CD4-positive, alpha-beta T cell treated with Interleukin-2 at 100 ng/mL for 4 hours (primary cell): ENCODE measurements around the gene NDE1.
"Not testable (repeated sequence)": the region's sequence is repeated elsewhere in the genome, so short reads cannot be mapped to it uniquely, and the experiment has no call there.

Experiments
- DNase-seq: peaks from one replicate; pipeline ENCODE4 v3.0.0-alpha.2; 2020; ENCODE audit warnings: low spot score

Gene NDE1

DNA sequence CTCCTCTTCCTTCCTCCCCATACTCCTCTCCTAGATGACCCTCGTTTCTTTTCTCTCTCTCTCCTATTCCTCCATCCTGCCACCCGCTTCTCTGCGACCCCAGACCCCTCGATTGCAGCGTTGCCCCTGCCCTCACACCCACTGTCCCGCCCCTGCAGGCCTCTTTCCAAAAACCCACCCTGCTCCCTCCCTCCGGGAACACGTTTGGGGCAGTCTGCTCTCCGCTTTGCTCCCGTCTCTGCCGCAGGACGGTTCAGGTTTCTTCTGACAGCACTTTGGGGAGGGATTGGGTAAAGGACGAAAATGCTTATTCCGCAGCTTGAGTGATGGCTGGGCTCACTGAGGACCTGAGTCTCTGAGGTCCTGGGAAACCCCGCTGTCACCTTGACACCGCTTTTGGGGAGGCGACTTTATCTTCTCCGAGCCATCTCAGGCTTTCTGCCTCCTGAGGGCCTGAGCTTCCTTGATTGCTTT lies 690 bp downstream of the NDE1 start:
- peak; percentile 51 for DNase-seq

GRCh38 chr16:15652293-15653001 lies 2.4 kb downstream of the NDE1 start:
- no peak for DNase-seq

GRCh38 chr16:15653227-15653626 lies 3.2 kb downstream of the NDE1 start:
- no peak for DNase-seq

- DNase-seq: no peak
These were observed 4.5 kb downstream of the NDE1 start for GRCh38 chr16:15654591-15654990.

- DNase-seq: not testable (repeated sequence)
These were observed 5.5 kb downstream of the NDE1 start for GRCh38 chr16:15655561-15655960.

- DNase-seq: no peak
These were observed 8.1 kb downstream of the NDE1 start for GRCh38 chr16:15658149-15658548.

- DNase-seq: no peak
These were observed 8.5 kb downstream of the NDE1 start for GRCh38 chr16:15658556-15658955.

DNA sequence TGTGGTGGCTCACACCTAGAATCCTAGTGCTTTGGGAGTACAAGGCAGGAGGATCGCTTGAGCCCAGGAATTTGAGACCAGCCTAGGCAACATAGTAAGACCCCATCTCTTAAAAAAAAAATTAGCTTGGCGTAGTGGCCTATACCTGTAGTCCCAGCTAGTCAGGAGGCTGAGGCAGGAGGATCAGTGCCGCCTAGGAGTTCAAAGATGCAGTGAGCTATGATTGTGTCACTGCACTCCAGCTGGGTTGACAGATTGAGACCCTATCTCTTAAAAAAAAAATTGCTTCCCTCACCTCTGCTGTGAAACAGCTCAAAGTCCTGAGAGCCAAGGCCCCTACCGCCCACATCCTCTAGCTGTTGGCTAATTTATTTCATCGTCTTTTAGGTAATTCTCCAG lies 10.2 kb downstream of the NDE1 start:
- DNase-seq: no peak

GRCh38 chr16:15665107-15665506 lies 15.1 kb downstream of the NDE1 start:
- DNase-seq: no peak

GRCh38 chr16:15667091-15667742 lies 17.2 kb downstream of the NDE1 start:
- no peak for DNase-seq

GRCh38 chr16:15671530-15672117 lies 21.6 kb downstream of the NDE1 start:
- no peak for DNase-seq

GRCh38 chr16:15672127-15672513 lies 22.1 kb downstream of the NDE1 start:
- not testable (repeated sequence) for DNase-seq

- DNase-seq: peak; percentile 86
These were observed 22.6 kb downstream of the NDE1 start for GRCh38 chr16:15672514-15673167.

GRCh38 chr16:15674571-15674970 lies 24.5 kb downstream of the NDE1 start:
- DNase-seq: no peak

GRCh38 chr16:15676506-15676905 lies 26.5 kb downstream of the NDE1 start:
- no peak for DNase-seq

DNA sequence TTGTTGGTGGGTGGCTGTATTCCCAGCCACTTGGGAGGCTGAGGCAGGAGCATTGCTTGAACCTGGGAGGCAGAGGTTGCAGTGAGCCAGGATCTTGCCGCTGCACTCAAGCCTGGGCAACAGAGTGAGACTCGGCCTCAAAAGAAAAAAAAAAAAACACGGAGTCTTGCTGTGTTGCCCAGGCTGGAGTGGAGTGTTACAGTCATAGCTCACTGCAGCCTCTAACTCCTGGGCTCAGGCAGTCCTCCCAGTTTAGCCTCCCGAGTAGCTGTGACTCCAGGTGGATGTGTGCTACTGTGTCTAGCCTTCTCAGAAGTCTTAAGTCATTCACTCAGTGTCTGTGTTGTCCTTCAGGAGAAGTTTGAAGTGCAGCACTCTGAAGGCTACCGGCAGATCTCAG lies 27.4 kb downstream of the NDE1 start:
- no peak for DNase-seq

GRCh38 chr16:15682105-15682570 lies 32.1 kb downstream of the NDE1 start:
- peak; percentile 64 for DNase-seq

- DNase-seq: no peak
These were observed 36.2 kb downstream of the NDE1 start for GRCh38 chr16:15686287-15686686.

DNA sequence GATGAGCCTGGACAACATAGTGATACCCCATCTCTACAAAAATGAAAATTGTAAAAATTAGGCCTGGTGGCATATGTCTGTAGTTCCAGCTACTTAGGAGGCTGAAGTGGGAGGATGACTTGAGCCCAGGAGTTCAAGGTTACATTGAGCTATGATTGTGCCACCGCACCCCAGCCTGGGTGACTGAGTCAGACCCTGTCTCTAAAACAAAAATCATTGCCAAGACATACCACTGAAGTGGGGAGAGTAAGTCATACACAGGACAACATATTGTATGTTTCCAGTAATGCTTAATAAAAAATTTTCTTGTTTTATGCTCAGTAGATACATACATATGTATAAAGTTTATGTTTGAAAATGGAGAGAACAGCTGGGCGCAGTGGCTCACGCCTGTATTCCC lies 39.2 kb downstream of the NDE1 start:
- DNase-seq: no peak

DNA sequence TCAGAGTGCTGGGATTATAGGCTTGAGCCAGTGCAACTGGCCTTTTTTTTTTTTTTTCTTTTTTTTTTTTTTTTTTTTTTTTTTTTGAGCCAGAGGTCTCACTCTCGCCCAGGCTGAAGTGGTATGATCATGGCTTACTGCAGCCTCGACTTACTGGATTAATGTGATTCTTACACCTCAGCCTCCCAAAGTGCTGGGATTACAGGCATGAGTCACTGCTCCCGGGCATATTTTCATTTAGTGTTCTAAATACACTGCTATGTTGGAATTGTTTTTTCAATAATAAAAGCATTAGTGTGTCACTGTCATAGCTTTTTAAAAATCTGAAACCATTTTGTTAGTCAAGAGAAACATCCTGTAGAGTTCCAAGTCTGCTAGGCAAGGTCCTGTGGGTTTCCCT lies 40.3 kb downstream of the NDE1 start:
- DNase-seq: no peak

DNA sequence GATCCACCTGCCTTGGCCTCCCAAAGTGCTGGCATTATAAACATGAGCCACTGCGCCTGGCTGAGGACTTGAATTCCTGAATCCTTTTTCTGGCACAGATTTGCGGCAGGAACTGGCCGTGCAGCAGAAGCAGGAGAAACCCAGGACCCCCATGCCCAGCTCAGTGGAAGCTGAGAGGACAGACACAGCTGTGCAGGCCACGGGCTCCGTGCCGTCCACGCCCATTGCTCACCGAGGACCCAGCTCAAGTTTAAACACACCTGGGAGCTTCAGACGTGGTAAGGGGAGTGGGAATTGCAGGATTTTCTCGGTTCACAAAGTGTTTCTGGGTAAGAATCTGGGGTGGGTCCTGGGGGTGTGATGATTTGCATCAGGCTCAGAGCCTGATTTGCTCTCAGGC lies 41.0 kb downstream of the NDE1 start:
- DNase-seq: no peak

- not testable (repeated sequence) for DNase-seq
These were observed 42.5 kb downstream of the NDE1 start for GRCh38 chr16:15692508-15692907.

DNA sequence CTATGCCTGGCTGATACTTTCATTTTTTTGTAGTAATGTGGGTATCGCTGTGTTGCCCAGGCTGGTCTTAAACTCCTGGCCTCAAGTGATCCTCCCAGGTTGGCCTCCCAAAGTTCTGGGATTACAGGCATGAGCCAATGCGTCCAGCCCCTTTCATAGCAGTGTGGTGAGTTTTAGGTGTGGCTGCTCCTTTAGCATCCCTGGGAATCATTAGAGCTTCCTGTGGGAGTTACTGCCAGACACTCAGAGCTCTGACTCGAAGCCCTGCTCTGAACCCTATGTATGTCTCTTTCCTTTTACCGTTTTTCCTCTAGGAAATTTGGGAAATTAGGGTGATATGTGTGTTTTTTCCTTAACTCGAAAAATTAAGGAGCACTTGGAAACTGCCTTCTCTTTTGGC lies 44.5 kb downstream of the NDE1 start:
- no peak for DNase-seq
